ENCODE data around the gene EIF2S1.

DNA sequence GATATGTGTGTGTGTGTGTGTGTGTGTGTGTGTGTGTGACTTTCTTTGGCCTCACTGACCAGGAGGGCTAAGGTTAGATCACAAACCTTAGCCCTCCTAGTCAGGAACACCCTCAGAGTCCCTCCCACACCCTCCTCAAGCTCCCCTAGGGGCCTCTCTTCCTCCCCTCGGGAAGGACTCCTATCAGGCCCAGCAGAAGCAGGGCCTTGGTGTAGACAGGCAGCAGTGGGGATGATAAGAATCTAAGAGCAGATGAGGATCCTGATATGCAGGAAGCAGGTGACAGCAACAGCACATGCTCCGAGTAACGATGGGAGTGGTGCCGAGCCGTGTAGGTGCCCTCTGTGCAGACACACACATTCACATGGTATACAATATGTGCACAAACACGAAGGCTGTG is 31.1 kb downstream of the EIF2S1 start:
- TF ChIP-seq CTCF (conservative IDR thresholded peaks at IDR 0.05 in 1 of 2, IDR thresholded peaks at IDR 0.05 in 1 of 2; ENCODE audit: extremely low read depth in 1 of 2, insufficient read depth in 1 of 2, low read depth in 1 of 2, low read length in 2 of 2) (no peak), EZH2 (IDR thresholded peaks at IDR 0.05; ENCODE audit: borderline replicate concordance, low read length) (no peak)

Data from mammary epithelial cell (primary cell).